BE2C (cell line): ENCODE data around the gene TTC28.
"Not testable (repeated sequence)": the region's sequence is repeated elsewhere in the genome, so short reads cannot be mapped to it uniquely, and the experiment has no call there.

Source experiments
- DNase-seq: peaks from one replicate; pipeline ENCODE4 v3.0.0-alpha.2; 2020
- H3K27me3 ChIP-seq: fragments of 250-450 bp; sonication (Bioruptor Pico); 2 replicates; pipeline ENCODE4 v1.5.1; 2020; ENCODE audit warnings: mild to moderate bottlenecking
- H3K36me3 ChIP-seq: fragments of 250-450 bp; sonication (Bioruptor Pico); 2 replicates; pipeline ENCODE4 v1.5.1; 2020; ENCODE audit warnings: mild to moderate bottlenecking
- H3K4me1 ChIP-seq: fragments of 250-450 bp; sonication (Bioruptor Pico); 2 replicates; pipeline ENCODE4 v1.5.1; 2020
- H3K4me3 ChIP-seq: 2 replicates; pipeline ENCODE4 v1.5.1; 2011; ENCODE audit warnings: low read depth, low read length
- H3K9me3 ChIP-seq: fragments of 250-450 bp; sonication (Bioruptor Pico); 2 replicates; pipeline ENCODE4 v1.5.1; 2020
- TF ChIP-seq, protein P1 (sequence below): IDR thresholded peaks from 2 replicates; pipeline ENCODE4 v1.5.1; 2012; ENCODE audit warnings: mild to moderate bottlenecking, low read depth, low read length

TTC28 gene

DNA sequence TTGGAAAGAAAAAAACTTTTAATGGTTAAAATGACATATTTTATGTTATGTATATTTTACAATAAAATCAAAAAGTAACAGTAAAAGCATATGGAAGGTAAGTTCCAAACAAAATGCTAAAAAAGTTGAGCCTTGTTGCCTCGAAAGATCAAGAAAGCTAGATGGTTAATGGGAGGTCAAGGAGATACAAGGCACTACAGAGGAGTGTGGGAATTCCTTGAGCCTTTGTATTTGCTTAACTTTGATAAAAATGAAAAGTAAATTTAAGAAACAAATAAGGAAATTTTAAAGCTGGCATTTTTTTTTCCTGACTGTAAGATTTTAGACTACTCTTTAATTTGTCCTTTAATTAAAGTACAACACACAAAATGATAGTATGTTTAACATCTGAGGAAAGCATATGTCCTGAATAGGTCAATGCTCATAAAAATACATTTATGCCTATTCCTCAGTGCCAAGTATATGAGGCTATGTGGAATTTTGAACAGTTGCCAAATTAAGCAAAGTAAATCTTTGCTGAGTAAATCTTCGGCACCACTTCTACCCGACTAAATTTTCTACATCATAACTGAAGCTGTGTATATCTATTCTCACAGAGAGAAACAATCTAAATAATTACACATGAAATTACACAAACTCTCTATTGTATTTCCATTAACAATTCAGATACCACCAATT, 108.8 kb downstream of the TTC28 start:
- TF ChIP-seq, protein P1, sequence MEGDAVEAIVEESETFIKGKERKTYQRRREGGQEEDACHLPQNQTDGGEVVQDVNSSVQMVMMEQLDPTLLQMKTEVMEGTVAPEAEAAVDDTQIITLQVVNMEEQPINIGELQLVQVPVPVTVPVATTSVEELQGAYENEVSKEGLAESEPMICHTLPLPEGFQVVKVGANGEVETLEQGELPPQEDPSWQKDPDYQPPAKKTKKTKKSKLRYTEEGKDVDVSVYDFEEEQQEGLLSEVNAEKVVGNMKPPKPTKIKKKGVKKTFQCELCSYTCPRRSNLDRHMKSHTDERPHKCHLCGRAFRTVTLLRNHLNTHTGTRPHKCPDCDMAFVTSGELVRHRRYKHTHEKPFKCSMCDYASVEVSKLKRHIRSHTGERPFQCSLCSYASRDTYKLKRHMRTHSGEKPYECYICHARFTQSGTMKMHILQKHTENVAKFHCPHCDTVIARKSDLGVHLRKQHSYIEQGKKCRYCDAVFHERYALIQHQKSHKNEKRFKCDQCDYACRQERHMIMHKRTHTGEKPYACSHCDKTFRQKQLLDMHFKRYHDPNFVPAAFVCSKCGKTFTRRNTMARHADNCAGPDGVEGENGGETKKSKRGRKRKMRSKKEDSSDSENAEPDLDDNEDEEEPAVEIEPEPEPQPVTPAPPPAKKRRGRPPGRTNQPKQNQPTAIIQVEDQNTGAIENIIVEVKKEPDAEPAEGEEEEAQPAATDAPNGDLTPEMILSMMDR: no peak
- no peak for DNase-seq
- Histone ChIP-seq H3K27me3 (no peaks in the 10 kb centered on the region), H3K4me3 (no peak overlapping the region), H3K4me1 (no peaks in the 10 kb centered on the region), H3K9me3 (no peaks in the 10 kb centered on the region), H3K36me3 (no peaks in the 10 kb centered on the region)

DNA sequence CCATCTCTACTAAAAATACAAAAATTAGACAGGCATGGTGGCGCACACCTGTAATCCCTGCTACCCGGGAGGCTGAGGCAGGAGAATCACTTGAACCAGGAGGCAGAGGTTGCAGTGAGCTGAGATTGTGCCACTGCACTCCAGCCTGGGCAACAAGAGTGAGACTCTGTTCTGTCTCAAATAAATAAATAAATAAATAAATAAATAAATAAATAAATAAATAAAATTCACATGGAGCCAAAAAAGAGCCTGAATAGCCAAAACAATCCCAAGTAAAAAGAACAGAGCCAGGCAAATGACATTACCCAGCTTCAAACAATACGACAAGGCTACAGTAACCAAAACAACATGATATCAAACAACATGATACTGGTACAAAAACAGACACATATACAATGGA, 110.7 kb downstream of the TTC28 start:
- not testable (repeated sequence) for H3K4me1 ChIP-seq, DNase-seq, H3K9me3 ChIP-seq

DNA sequence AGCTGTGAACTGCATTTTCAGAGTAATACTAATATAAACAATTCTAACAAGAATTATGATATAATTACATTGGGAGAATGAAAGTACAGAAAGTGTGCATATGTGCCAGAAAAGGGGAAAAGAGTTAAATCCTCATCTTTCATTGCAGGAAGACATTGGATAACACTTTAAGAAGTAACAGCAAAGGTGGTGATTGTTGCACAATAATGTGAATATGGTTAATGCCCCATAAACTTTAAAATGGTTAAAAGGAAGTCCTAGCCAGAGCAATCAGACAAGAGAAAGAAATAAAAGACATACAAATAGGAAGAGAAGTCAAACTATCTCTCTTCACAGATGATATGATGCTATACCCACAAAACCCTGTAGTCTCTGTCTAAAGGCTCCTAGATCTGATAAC, 111.5 kb downstream of the TTC28 start:
- no peaks in the 10 kb centered on the region for H3K27me3 ChIP-seq

More for the DNA sequence above, 110.7 kb downstream of the TTC28 start:
- H3K27me3 ChIP-seq, H3K36me3 ChIP-seq, H3K4me3 ChIP-seq: not testable (repeated sequence)

DNA sequence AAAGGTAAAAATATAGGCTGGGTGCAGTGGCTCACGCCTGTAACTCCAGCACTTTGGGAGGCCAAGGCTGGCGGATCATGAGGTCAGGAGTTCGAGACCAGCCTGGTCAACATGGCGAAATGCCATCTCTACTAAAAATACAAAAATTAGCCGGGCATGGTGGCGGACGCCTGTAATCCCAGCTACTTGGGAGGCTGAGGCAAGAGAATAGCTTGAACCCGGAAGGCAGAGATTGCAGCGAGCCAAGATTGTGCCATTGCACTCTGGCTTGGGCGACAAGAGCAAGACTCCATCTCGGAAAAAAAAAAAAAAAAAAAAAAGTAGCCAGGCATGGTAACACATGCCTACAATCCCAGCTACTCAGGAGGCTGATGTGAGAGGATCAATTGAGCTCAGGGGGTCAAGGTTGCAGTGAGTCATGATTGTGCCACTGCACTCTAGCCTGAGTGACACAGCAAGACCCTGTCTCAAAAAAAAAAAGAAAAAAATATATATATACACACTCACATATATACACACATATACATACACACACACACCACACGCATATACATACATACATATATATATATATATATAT, 112.6 kb downstream of the TTC28 start:
- H3K4me3 ChIP-seq, H3K36me3 ChIP-seq, H3K27me3 ChIP-seq, H3K4me1 ChIP-seq, H3K9me3 ChIP-seq, DNase-seq: not testable (repeated sequence)

More for the DNA sequence above, 111.5 kb downstream of the TTC28 start:
- Histone ChIP-seq H3K9me3 (no peaks in the 10 kb centered on the region), H3K4me3 (no peak overlapping the region), H3K36me3 (no peaks in the 10 kb centered on the region), H3K4me1 (no peaks in the 10 kb centered on the region)
- TF ChIP-seq, protein P1: no peak
- no peak for DNase-seq

DNA sequence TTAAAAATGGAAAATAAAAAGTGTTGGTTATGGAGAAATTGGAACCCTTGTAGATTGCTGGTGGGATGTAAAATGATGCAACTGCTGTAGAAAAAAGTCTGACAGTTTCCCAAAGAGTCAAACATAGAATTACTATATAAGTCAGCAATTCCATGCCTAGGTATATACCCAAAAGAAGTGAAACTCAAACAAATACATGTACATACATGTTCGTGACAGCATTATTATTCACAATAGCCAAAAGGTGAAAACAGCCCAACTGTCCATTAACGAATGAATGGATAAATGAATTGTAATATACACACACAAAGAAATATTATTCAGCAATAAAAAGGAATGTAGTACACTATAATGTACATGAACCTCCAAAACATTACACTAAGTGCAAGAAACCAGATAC, 116.0 kb downstream of the TTC28 start:
- no peak for DNase-seq
- Histone ChIP-seq H3K27me3 (no peaks in the 10 kb centered on the region), H3K4me1 (no peaks in the 10 kb centered on the region), H3K4me3 (no peak overlapping the region), H3K9me3 (no peaks in the 10 kb centered on the region), H3K36me3 (no peaks in the 10 kb centered on the region)
- TF ChIP-seq, protein P1: no peak

DNA sequence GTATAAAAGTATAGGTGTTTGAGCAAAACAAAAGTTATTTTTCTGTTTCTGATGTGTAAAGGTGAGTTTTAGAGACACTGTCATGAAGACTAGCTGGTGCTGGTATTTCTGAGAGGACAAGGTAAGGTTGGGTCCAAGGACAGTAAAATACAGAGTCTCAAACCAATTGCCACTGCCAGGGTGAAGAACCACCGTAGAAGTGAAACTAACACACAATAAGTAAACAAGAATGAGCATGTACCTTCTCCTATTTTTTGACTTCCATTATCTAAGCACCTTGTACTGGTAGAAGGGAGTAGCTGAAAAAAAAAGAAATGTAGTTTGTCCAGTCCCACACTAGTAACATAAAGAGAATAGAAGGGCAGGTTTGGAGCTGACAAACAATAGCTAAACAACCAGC, 117.3 kb downstream of the TTC28 start:
- TF ChIP-seq, protein P1: no peak
- no peak for DNase-seq
- Histone ChIP-seq H3K4me1 (no peaks in the 10 kb centered on the region), H3K4me3 (no peak overlapping the region), H3K9me3 (no peaks in the 10 kb centered on the region), H3K36me3 (no peaks in the 10 kb centered on the region), H3K27me3 (no peaks in the 10 kb centered on the region)

DNA sequence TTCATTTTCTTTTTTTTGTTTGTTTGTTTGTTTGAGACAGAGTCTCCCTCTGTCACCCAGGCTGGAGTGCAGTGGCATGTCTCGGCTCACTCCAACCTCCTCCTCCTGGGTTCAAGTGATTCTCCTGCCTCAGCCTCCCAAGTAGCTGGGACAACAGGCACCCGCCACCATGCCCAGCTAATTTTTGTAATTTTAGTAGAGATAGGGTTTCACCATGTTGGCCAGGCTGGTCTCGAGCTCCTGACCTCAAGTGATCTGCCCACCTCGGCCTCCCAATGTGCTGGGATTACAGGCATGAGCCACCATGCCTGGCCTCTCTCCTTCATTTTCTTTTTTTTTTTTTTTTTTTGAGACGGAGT, 118.9 kb downstream of the TTC28 start:
- not testable (repeated sequence) for DNase-seq, H3K36me3 ChIP-seq, H3K27me3 ChIP-seq, H3K4me1 ChIP-seq, H3K4me3 ChIP-seq, H3K9me3 ChIP-seq
